ENCODE results near the gene GRID1. TPM values are rescaled to one million over a fixed set of nuclear protein-coding genes. Genes with fewer than 3 reads are reported as not detected.

GRID1 gene
- total RNA-seq, 4 donors from 2014 or later, result 0.40 to 1.9 (median 1.00) TPM

DNA sequence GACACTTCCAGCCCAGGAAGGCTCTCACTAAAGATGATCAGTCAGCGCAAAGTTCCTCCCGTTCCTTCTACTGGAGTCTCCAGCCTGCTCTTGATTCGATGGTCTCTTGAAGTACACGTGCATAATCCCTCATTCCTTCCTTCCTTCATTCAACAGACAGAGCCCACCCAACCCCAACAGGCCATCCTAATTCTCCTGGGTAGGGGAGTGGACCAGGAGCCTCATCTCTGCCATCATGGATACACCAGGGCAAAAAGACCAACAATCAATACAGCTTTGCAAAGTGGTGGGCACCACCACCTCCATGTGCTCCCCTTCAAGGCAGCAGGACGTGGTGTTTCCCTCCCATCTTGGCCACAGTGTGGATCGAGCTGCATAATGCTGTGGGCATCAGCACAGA lies 446.3 kb downstream of the GRID1 start:
- TF ChIP-seq POLR2AphosphoS5 (IDR thresholded peaks at IDR 0.05), result no peak
- no peak for TF ChIP-seq EP300 (IDR thresholded peaks at IDR 0.05; ENCODE audit: low read depth)
- TF ChIP-seq POLR2A (IDR thresholded peaks at IDR 0.05), result no peak
- TF ChIP-seq, protein P1, sequence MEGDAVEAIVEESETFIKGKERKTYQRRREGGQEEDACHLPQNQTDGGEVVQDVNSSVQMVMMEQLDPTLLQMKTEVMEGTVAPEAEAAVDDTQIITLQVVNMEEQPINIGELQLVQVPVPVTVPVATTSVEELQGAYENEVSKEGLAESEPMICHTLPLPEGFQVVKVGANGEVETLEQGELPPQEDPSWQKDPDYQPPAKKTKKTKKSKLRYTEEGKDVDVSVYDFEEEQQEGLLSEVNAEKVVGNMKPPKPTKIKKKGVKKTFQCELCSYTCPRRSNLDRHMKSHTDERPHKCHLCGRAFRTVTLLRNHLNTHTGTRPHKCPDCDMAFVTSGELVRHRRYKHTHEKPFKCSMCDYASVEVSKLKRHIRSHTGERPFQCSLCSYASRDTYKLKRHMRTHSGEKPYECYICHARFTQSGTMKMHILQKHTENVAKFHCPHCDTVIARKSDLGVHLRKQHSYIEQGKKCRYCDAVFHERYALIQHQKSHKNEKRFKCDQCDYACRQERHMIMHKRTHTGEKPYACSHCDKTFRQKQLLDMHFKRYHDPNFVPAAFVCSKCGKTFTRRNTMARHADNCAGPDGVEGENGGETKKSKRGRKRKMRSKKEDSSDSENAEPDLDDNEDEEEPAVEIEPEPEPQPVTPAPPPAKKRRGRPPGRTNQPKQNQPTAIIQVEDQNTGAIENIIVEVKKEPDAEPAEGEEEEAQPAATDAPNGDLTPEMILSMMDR (IDR thresholded peaks at IDR 0.05), result no peak
- Histone ChIP-seq H3K27me3 (no peaks in the 10 kb centered on the region), H3K4me1 (peaks cover 3 to 16% (median 8%) of the 10 kb centered on the region in 4 donors), H3K4me3 (no peak overlapping the region), H3K36me3 (no peaks in the 10 kb centered on the region), H3K27ac (no peak overlapping the region), H3K9me3 (no peaks in the 10 kb centered on the region)
- DNase-seq, result no peak
- 76 to 85% methylated on average over 4 to 6 of the region's 6 CpGs for WGBS, 2 donors (ENCODE audit: low coverage in 1 of 2)
- in situ Hi-C loops (cut with MboI; ENCODE audit: low pct_ligation_motif_present in 1 of 4, low pct_unique_long_range_greater_than_20kb in 1 of 4, low sequenced_read_pairs in 3 of 4), result no loop called here
- intact Hi-C loops (cut with DNase I; ENCODE audit: low total_unique reads), result no loop called here

DNA sequence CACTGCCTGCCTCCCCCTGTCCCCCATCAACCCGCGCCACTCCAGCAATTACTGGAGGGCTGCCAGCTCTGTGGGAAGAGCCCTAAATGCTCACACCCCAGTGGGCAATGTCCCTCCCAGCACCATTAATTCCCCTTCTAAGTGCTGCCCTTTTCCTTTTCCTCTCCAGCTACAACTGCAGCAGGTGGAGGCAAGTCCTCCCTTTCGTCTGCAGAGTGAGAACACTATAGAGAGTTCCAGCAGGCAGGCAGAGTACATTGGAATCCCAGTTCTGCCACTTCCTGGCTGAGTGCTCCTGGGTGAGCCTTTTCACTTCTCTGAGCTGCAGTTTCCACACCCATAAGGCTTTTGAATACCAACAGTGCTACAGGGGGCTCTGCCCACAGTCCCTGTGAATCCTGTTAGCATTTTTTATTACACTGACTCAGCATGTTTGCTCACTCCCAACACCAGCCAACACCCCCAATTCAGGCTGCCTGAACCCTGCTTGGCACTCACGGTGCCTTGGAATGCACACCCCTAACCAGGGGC lies 447.0 kb downstream of the GRID1 start:
- TF ChIP-seq EP300 (IDR thresholded peaks at IDR 0.05; ENCODE audit: low read depth) (no peak), POLR2A (IDR thresholded peaks at IDR 0.05) (no peak), POLR2AphosphoS5 (IDR thresholded peaks at IDR 0.05) (no peak)
- TF ChIP-seq, protein P1 (IDR thresholded peaks at IDR 0.05), result no peak
- no peak overlapping the region for H3K4me3 ChIP-seq
- no peaks in the 10 kb centered on the region for H3K9me3 ChIP-seq
- in situ Hi-C loops (cut with MboI; ENCODE audit: low pct_ligation_motif_present in 1 of 4, low pct_unique_long_range_greater_than_20kb in 1 of 4, low sequenced_read_pairs in 3 of 4), result no loop called here
- peaks cover 3 to 16% (median 8%) of the 10 kb centered on the region in 4 donors for H3K4me1 ChIP-seq
- 0 to 9% methylated on average over 2 to 4 of the region's 4 CpGs for WGBS, 2 donors (ENCODE audit: low coverage in 1 of 2)
- DNase-seq, result no peak
- intact Hi-C loops (cut with DNase I; ENCODE audit: low total_unique reads), result no loop called here
- H3K36me3 ChIP-seq, result no peaks in the 10 kb centered on the region
- H3K27me3 ChIP-seq, result no peaks in the 10 kb centered on the region
- H3K27ac ChIP-seq, result peak overlapping the region in 1 of 4 donors; percentile 37

DNA sequence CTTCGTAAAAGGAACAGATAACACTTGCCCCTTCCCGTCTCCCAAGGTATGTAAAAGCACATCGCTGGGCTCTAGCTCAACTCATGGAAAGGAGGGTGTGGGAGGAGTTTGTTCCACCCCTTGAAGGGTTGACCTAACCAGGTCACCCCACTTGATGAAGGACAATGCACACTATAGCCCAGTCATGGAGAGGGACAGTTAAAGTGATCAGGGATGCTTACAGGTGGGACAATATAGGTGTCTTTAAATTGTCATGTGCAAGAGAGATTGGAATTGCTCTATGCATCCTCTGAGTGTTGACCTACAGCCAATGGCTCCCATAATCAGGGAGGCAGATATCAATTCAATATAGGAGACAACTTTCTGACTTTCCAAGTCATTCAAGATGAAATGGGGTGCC lies 448.2 kb downstream of the GRID1 start:
- Histone ChIP-seq H3K9me3 (no peaks in the 10 kb centered on the region), H3K4me1 (peaks cover 3 to 16% (median 8%) of the 10 kb centered on the region in 4 donors), H3K36me3 (no peaks in the 10 kb centered on the region), H3K4me3 (no peak overlapping the region), H3K27ac (no peak overlapping the region), H3K27me3 (no peaks in the 10 kb centered on the region)
- intact Hi-C loops (cut with DNase I; ENCODE audit: low total_unique reads) (no loop called here), in situ Hi-C loops (cut with MboI; ENCODE audit: low pct_ligation_motif_present in 1 of 4, low pct_unique_long_range_greater_than_20kb in 1 of 4, low sequenced_read_pairs in 3 of 4) (no loop called here)
- no peak for TF ChIP-seq EP300 (IDR thresholded peaks at IDR 0.05; ENCODE audit: low read depth)
- TF ChIP-seq, protein P1 (IDR thresholded peaks at IDR 0.05), result no peak
- no peak for TF ChIP-seq POLR2AphosphoS5 (IDR thresholded peaks at IDR 0.05)
- no peak for TF ChIP-seq POLR2A (IDR thresholded peaks at IDR 0.05)
- DNase-seq, result no peak
- 82% methylated on average over 3 of the region's 3 CpGs; no CpG with 5 or more reads in 1 of the 2 donors for WGBS, 2 donors (ENCODE audit: low coverage in 1 of 2)

DNA sequence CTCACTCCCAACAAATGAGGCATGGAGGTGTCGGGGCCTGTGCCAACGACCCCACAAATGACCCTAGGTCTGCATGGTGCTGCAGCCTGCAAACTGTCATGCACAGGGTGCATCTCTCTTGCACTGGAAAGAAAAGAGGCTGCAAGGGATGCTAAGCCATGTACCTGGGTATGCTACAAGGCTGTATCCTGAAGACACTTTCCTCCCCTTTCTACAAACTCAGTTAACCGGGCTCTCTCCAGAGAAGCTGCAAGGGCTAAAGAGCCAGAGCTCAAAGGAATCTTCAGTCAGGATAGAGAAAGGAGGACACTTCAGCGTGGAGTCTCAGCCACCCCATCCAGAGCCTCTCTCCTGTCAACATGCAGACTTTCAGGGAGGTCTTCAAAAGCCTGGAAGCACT lies 449.0 kb downstream of the GRID1 start:
- TF ChIP-seq POLR2A (IDR thresholded peaks at IDR 0.05) (no peak), POLR2AphosphoS5 (IDR thresholded peaks at IDR 0.05) (no peak), EP300 (IDR thresholded peaks at IDR 0.05; ENCODE audit: low read depth) (no peak)
- TF ChIP-seq, protein P1 (IDR thresholded peaks at IDR 0.05), result no peak
- H3K9me3 ChIP-seq, result no peaks in the 10 kb centered on the region
- in situ Hi-C loops (cut with MboI; ENCODE audit: low pct_ligation_motif_present in 1 of 4, low pct_unique_long_range_greater_than_20kb in 1 of 4, low sequenced_read_pairs in 3 of 4) (no loop called here), intact Hi-C loops (cut with DNase I; ENCODE audit: low total_unique reads) (no loop called here)
- H3K4me1 ChIP-seq, result peaks cover 3 to 16% (median 8%) of the 10 kb centered on the region in 4 donors
- H3K27ac ChIP-seq, result no peak overlapping the region
- H3K4me3 ChIP-seq, result no peak overlapping the region
- no peaks in the 10 kb centered on the region for H3K27me3 ChIP-seq
- no peaks in the 10 kb centered on the region for H3K36me3 ChIP-seq
- 55% methylated on average over 4 of the region's 4 CpGs; no CpG with 5 or more reads in 1 of the 2 donors for WGBS, 2 donors (ENCODE audit: low coverage in 1 of 2)
- DNase-seq, result no peak
